GM21515 (cell line): ENCODE results near the gene PCSK2.

Source experiments
- ATAC-seq: cut with Tn5 transposase; IDR thresholded peaks from one replicate; pipeline ENCODE4 v1.9.1; 2021; ENCODE audit not compliant: unreplicated experiment

PCSK2 gene

DNA sequence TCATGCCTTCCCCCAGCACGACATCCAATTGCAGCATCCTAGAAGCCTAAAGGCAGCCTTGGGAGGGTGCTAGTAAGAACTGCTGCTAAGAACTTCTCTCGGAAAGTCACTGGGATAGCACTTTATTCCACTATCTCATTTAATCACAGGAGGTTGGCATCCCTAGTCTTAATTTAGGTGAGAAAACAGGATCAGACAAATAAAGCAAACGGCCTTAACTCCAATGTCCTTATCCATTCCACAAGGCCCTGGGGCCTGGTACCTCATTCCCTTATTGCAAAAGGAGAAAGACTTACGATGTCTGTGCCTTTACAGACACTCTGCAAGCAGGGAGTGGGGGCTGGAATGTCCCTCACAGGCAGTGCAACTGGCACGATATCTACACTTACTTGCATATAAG is 243.7 kb downstream of the PCSK2 start:
- no peak for ATAC-seq

DNA sequence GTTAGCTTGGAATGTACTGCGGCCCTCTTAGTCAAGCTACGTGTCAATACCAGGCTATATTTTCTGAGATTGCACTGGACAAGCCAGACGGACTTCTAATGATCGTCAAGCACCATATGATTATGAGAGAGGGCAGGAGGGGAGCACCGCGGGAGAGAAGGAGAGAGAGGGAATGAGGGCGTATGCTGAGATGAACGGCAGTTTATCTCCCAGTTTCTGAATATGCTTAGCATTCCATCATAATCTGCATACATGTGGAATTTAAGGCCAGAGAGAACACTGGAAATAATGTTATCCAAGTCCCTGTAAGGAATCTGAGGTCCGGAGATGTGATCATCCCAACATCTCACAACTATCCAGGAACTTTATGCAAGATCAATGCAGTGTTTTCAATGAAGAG is 244.1 kb downstream of the PCSK2 start:
- no peak for ATAC-seq

- no peak for ATAC-seq
These were observed 244.9 kb downstream of the PCSK2 start for GRCh38 chr20:17471606-17472187.

DNA sequence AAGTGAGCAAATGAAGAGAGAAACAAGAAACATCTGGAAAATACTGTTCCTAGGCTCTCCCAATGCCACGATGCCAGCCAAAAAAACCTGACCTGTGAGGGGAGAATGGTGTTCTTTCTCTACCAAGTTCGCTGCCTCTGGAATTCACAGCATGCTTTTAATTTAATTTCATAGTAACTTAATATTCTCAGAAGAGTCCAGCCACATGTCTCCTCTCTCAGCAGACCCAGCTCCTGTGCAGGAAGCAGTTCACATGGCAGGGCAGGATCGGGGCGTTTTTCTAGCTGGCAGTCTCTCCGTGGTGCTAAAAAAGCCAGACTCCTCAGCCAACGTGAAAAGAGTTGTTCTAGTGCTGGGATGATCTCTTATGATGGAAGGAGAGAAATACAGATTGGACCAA is 246.8 kb downstream of the PCSK2 start:
- ATAC-seq = no peak

DNA sequence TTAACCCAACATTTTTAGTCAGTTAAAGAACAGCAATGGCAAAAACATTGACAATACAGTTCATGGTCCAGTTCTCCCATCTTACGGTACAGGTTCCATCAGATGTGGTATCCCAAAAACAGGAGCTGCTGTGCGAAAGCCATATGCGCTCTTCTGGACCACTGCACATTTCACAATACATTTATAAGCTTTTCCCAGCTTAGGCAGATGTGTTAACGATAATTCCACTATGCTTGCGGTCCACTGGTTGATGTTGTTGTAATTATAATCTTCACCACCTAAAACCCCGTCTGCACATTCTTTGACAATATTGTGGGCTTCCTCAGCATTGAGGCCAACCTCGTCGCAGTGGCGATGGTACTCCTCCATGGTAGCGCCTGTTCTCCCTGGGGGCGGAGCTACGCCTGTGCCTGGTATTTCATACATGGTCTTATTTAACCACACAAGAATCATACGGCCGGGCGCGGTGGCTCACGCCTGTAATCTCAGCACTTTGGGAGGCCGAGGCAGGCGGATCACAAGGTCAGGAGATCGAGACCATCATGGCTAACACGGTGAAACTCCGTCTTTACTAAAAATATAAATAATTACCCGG is 252.3 kb downstream of the PCSK2 start:
- ATAC-seq = no peak

GRCh38 chr20:17480696-17481095 is 253.9 kb downstream of the PCSK2 start:
- ATAC-seq = no peak

- ATAC-seq = no peak
These were observed 254.8 kb downstream of the PCSK2 start for GRCh38 chr20:17481661-17482060.

GRCh38 chr20:17482536-17482935 is 255.7 kb downstream of the PCSK2 start:
- no peak for ATAC-seq

DNA sequence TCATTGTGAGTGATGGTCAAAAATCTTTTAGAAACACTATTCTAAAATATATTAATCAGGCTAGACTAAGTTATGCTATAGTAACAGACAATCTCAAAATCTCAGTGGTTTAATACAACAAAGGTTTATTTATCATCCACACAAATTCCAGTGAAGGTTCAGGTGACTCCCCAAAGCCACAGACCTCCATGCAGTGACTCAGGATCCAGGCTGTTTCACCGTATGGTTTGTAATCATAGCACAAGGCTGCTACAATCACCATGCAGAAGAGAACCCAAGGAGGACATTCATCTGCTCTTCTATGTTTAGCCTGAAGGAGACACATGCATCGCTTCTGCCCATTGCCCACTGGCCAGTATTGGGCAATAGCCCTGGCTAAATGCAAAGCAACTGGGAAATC is 258.2 kb downstream of the PCSK2 start:
- no peak for ATAC-seq

DNA sequence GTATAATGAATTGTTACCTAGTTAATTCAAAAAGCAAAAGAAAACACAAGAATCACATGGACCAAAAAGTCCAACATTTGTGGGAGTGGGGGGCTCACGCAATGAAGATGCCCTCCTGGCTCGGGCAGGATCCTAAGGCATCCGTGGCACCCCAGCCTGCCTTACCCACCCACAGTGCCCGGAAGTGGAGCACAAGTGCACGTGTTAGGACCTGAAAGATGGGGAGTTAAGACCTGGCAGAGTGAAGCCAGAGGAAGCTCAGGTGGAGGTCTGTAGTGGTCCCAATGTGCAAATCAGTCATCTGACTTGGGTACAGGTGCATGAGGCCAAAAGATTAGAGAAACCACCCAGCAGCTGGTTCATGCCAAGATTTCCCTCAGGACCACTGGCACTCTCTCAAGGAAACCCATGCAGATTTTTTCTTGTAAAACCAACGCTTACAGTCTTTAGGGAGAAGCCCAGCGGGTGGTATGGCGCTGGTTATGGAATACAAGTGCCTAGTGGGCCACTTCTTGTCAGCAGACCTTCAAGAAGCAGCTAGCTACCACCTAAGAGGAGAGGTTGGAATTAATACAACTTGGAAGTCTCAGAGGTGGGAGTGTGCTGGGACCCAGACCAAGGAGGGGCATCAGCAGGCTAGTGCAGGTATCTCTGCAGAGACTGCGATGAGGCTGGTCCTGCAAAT is 262.2 kb downstream of the PCSK2 start:
- no peak for ATAC-seq

DNA sequence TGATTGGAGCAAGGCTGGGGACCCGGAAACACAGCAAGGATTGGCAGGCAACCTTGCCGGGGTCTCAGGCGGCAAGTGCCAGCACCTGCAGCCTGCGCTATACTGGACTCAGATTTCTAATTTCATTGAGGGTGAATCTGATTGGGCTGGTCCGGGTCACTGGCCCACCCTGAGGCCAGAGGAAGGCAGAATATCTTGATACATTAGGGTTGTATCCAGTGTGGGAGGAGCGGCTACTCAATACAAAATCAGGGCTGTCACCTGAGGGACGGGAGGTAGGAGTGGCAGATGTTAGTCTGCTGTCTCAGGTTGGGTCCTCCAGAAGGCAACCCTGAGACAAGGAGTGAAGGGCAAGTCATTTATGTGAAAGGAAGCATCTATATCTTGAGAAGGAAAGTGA is 263.7 kb downstream of the PCSK2 start:
- no peak for ATAC-seq

DNA sequence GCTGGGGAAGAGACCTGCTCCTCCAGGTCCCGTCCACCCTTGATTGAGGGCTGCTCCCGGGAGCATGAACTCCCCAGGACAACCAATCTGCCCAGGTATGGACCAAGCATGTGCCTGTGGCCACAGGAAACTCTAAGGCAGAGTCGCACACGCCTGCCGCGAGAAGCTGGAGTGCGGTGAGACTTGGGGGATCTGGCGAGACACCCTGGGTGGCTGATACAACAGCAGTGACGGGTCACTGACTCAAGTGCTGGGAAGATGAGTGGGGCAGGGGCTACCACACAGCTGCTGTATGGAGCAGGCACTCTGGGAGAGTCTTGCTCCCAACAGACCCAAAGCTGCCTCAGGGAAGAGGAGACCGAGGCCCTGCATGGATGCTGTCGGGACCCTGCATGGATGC is 264.2 kb downstream of the PCSK2 start:
- no peak for ATAC-seq

DNA sequence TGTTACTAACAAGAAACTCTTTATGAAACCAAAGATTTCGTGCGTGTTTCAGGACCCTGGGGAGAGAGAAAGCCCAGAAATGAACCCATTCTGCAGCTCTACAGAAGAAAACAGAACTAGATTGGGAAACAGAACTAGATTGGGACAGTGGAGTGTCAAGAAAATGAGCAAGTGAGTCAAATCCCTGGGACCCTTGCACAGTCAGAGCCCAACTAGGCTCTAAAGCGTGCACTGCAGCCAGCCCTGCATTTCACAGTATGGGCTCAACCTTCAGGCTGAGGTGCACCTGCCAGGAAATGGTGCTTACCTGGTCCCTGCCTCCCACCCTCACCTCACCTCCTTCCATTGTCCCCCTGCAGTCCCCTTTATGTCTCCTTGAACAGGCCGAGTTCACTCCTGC is 264.6 kb downstream of the PCSK2 start:
- no peak for ATAC-seq

GRCh38 chr20:17493173-17493572 is 266.3 kb downstream of the PCSK2 start:
- ATAC-seq = no peak

- no peak for ATAC-seq
These were observed 267.4 kb downstream of the PCSK2 start for GRCh38 chr20:17494201-17494600.

- no peak for ATAC-seq
These were observed 269.0 kb downstream of the PCSK2 start for GRCh38 chr20:17495826-17496225.

GRCh38 chr20:17497821-17498580 is 271.2 kb downstream of the PCSK2 start:
- no peak for ATAC-seq

- ATAC-seq = no peak
These were observed 271.8 kb downstream of the PCSK2 start for GRCh38 chr20:17498641-17499040.

- no peak for ATAC-seq
These were observed 272.2 kb downstream of the PCSK2 start for GRCh38 chr20:17499041-17499440.

- no peak for ATAC-seq
These were observed 273.4 kb downstream of the PCSK2 start for GRCh38 chr20:17500271-17500670.

DNA sequence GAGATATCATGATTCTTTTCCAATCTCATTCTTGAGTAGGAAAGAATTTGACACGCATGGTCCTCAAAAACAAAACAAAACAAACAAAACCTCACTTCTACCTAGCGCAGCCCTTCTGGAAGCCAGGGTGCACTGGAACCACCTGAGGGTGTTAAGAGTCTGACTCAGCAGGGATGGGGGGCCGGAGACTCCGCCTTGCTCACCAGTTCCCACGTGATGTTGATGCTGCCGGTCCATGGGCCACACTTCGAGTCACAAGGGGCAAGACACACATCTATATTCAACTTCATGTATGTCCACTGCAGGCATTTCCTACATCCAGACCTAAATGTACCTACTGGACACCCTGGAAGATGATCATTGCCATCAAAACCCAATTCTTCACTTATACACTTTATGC is 274.0 kb downstream of the PCSK2 start:
- no peak for ATAC-seq

- no peak for ATAC-seq
These were observed 274.9 kb downstream of the PCSK2 start for GRCh38 chr20:17501701-17502100.
